Effector CD8-positive, alpha-beta T cell (primary cell): ENCODE results near the gene CACNA1E.
"Not testable (repeated sequence)": the region's sequence is repeated elsewhere in the genome, so short reads cannot be mapped to it uniquely, and the experiment has no call there.

Experiments used
- DNase-seq: peaks from one replicate; lab custom pipeline; 2025; lab: John Stamatoyannopoulos, UW

CACNA1E gene

DNA sequence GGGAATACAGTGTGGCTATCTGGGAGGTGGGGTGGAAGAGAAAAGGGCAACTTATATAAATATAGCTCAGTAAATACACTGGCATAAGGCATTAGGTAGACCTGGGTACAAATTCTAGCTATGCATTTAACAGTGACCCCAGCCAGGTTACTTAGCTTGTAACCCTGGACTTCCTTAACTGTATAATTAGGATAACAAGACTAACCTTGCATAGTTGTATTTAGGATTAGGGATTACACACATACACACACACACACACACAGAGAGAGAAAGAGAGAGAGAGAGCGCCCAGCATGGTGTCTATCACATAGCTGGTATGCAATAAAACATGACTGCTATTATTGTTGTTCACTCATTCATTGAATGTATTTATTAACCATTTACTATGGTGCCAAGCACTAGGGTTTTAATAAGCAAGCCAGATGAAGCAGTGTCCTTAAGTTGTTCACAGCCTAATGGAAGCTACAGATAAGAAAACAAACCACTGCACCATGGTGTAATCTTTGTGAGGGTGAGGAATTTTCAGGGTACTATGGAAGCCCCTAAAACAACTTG is 326.8 kb downstream of the CACNA1E start:
- no peak for DNase-seq

DNA sequence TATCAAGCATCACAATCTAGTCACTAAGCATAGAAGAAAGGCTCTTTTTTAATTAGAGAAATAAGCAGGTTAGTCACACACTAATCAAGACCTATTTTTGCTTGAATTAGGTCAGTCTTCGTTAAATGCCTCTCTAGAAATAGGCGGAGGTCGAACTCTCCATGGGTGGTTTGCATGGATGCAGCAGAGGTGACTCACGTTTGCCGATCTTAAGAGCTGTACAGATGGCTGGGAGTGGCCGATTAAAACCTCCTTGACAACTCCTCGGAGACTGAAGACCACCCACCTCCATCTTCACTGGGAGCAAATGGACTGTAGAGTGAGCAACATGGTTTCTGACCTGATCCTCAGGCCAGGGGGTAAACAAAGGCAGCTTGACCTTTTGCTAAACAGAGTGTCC is 328.9 kb downstream of the CACNA1E start:
- DNase-seq, result no peak

DNA sequence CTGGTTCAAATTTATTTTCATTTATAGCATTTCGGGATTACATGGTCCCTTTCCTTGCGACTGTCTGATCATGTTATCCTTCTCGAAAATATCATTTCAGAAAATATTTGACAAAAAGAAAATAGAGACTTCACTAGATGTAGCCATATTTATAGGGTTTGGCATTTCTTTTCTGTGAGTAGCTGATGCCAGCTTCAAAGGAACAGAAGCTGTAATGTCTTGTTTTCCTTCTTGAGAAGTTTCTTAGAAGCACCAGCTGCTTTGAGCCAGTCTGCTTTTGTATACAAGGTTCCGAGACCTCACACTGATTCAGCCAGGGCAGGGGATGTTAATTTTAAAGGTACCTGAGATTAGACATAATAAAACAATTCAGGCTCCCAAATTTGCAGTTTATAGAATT is 329.9 kb downstream of the CACNA1E start:
- no peak for DNase-seq

DNA sequence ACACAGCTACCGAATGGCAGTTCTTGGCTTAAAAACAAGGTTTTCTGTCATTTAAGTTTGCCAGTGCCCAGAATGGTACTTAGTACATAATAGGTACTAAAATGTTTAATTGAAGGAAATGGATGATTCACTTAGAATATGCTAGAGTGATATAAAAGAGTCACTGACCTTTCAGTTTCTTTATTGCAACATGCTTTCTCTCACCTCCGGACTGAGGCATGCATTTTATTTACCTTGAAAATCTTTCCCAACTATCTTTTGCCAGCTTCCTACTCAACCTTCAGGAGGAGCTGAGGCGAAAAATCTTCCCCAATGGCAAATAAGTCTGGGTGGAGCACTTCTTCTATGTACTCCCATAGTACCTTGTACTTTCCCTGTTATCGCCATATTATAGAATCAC is 333.3 kb downstream of the CACNA1E start:
- no peak for DNase-seq

GRCh38 chr1:181817091-181817490 is 333.8 kb downstream of the CACNA1E start:
- DNase-seq, result no peak

DNA sequence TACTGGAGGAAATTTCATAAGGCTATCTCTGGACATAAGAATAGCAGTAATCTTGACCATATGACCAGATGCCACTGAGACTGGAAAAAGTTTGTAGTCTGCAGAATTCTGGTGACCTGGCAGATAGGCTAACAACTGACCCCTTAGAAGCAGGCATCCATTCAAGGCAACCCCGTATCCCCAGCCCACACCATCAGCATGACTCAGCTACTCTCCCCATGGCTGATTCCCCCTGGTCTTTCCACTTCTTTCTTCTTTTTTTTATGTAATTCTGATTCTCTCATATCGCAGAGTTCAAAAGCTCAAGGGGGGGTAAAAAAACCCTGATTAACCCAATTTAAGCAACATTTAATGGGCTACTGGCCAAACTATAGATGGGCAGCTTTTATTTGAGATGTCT is 335.1 kb downstream of the CACNA1E start:
- DNase-seq, result no peak

DNA sequence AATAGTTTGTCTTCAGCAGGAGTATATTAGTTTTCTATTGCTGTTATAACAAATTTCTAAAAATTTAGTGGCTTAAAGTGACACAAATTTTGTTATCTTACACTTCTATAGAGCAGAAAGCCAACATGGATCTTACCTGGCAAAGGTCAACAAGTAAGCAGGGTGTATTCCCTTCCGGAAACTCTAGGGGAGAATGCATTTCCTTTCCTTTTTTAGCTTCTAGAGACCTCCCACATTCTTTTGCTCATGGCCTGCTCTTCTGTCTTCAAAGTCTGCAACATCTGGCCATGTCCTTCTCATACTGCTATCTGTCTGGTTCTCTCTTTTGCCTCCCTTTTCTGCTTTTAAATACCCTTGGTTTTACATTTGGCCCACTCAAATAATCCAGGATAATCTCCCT is 335.6 kb downstream of the CACNA1E start:
- DNase-seq, result no peak

GRCh38 chr1:181821701-181822100 is 338.4 kb downstream of the CACNA1E start:
- DNase-seq, result no peak

- DNase-seq, result not testable (repeated sequence)
Measured at GRCh38 chr1:181832173-181832880, 349.0 kb downstream of the CACNA1E start.

DNA sequence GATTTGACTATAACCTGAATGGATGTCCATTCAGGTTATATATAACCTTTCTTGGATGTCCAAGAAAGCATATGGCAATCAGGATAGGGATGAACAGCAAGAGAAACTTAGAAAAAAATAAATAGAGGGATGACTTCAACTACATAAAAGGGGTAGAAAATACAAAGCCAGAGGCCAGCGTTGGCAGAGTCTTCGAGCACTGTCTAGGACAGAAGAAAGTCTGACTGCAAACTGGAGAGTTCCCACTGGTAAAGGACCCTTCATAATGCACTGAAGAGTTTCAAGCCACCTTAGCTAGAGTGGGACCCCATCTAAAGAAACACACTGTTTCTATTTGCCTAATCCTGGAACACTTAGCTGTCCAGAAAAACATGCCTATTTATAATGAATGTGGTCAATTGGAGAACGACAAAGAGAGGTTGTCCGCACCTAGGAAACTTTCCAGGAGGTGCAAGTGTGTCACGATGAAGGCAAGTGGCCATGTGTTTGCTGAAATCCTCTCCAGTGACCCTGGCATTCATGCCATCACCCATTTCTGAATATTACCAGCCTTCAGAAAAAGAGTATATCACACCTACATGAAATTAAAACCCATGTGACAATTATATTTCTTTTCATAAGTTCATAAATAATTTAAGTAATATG is 362.8 kb downstream of the CACNA1E start:
- no peak for DNase-seq

DNA sequence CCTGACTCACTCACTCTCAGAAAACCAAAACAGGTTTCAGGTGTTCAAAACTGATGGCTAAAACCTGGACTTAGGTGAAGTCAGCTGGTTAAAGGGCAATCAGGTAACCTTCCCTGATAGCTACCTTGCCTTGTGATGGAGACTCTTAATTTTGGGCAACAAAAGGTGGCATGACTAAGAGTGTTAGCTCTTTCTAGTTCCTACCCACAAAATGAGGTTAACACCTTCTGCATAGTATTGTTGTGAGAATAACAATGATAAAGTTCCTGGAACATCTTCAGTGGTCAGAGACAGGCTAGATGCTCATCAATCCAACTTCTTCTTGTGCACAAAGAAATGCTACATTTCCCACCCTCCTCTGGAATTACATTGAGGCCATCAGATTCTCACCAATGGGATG is 363.4 kb downstream of the CACNA1E start:
- DNase-seq, result no peak

DNA sequence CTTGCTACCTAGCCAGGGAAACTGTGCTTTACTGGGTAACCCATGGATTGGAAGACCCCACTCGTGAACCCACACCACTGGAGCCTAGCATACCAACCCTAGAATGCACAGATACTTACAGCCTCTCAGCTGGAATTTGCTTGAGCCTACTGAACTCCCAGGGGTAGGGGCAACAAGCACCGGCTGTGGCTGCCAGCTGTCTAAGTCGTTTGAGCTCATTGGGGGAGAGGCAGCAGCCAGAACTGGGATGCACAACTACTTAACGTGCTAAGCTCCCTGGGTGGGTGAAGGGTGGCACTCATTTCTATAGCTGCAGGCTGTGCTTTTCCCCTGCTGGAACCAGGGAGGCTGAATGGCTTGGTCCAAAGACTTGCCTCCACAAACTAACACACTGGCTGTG is 365.8 kb downstream of the CACNA1E start:
- DNase-seq, result no peak

DNA sequence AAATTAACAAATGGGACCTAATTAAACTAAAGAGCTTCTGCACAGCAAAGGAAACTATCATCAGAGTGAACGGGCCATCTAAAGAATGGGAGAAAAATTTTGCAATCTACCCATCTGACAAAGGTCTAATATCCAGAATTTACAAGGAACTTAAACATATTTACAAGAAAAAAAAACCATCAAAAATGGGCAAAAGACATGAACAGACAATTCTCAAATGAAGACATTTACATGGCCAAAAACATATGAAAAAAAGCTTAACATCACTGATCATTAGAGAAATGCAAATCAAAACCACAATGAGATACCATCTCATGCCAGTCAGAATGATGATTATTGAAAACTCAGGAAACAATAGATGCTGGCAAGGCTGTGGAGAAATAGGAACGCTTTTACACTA is 370.9 kb downstream of the CACNA1E start:
- DNase-seq, result not testable (repeated sequence)

DNA sequence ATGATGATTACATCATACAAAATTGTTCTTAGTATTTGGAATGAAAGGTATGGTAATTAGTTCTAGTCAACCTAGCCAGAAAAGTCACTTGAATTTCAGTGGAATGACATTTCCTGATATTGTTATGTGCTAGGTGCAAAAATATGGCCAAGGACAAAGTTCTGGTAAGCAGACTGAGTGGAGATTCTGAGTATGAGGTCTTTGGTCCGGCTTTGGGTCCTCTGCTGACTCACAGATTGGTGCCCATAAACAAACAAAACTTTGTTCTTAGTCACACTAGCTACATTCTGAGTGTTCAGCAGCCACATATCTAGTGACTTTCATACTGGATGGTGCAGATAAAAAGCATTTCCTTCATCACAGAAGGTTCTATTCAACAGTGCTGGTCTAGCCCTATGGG is 372.1 kb downstream of the CACNA1E start:
- no peak for DNase-seq
